ENCODE results near the gene UBE2D2.
A peak's percentile ranks its signal among the peaks of the same experiment; 100 is the strongest.
"Not testable (repeated sequence)": the region's sequence is repeated elsewhere in the genome, so short reads cannot be mapped to it uniquely, and the experiment has no call there.

UBE2D2 gene

DNA sequence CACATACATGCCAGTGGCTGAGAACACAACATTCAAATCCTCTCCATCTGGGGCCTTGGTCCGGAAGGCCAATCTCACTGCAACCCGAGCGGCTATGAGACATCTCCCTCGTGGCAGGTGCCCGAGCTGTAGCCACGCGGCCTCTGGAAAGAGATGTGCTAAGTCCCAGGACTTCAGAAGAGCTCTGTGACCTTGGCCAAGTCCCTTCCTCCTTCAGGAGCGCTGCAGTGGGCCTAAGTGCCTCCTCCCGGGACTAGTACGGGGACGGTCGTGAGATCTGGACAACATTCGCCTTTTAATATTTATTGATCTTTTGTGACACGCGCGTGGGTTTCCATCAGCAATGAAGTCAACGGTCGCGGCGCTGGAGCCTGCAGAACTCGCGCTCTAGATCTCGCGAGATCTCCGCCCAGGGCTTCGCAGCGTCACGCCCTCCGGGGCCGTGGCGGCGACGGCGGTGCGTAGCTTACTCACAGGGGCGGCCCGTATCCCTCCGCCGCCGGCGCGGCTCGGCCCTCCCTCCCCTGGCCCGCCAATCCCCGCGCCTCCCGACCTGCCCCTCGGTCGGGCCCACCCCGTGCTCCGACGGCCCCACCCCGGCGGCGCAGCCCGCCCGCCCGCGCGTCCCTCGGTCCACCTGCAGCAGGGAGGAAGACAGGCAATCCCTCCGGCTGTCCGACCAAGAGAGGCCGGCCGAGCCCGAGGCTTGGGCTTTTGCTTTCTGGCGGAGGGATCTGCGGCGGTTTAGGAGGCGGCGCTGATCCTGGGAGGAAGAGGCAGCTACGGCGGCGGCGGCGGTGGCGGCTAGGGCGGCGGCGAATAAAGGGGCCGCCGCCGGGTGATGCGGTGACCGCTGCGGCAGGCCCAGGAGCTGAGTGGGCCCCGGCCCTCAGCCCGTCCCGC, at the start of gene UBE2D2:
TSS of gene UBE2D2 (plus strand) at position 588 of the 903 bp plus-strand sequence. CDS start 453 bp downstream, outside the sequence.
- peak; percentile 94 to 97 (median 94) for DNase-seq

DNA sequence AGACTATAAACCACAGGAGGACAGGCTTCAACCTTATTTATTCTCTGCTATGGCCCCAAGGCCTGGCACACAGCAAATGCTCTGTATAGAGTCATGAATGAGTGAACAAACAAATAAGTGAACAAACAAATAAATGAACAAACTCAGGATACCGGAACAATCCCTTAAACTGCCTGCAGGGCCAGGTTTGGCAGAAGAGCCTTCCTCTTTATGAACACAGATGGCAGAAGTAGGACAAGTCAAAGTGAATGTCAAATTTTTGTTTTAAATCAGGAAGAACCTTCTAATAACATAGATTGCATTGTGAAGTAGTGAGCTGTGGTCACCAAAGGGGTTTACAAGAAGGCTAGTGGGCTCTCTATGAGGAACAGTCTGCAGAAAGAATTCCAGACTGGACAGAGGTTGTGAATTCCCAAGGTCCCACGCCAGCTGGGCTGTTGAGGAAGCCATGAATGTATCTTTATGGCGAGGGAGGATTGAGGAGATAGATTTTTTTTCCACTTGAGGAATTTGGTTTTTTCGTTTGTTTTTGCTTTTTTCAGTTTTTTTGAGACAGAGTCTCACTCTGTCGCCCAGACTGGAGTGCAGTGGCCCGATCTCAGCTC, 48.3 kb upstream of the UBE2D2 start:
- no peak for DNase-seq

DNA sequence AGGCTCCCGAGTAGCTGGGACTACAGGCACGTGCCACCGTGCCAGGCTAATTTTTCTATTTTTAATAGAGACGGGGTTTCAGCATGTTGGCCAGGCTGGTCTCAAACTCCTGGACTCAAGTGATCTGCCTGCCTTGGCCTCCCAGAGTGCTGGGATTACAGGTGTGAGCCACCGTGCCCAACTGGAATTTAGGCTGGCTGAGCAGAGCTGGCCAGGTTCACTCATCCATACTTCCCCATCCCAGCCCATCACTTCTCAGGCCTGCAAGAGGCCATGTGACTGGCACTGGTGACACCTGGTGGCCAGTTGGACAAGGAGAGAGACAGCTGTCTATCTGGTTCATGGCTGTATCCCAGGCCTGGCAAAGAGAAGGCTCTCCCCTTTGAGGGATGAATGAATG, 47.7 kb upstream of the UBE2D2 start:
- peak; percentile 31 to 72 (median 54) for DNase-seq

DNA sequence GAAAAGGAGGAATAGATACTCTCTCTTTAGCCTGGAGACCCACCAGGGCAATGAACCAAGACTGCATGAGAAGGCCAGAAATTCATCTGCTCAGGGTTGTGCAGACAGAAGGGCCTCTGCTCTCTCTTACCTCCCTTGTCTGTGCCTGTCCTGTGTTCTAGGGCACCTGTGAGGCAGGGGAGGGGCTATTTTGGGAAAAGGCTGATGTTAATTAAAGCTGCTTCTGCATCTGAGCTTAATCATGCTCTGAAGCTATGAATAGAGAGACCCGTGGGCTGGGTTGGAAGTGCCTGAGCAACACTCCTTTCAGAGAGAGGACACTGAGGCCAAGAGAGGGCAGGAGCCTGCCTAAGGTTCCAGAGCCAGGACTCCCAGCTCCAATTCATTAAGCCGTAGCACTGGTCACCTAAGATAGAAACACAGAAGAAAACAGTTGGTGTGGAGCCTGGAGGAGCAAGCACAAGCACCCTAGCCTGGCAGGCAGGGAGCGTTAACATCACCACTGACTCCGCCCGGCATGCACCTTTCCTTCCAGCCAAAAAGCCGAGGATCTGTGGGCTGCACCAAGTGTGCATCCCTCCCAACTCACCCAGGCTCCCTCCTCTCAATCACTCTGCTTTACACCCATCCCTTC, 47.2 kb upstream of the UBE2D2 start:
- no peak for DNase-seq

DNA sequence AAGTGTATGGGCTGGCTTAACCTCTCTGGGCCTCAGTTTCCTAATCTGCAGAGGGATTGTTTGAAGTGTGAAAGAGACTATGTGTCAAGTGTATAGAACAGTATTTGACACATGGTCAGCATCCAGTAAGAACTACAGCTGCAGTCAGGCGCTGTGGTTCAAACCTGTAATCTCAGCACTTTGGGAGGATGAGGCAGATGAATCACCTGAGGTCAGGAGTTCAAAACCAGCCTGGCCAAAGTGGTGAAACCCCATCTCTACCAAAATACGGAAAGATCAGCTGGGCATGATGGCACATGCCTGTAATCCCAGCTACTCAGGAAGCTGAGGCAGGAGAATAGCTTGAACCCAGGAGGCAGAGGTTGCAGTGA, 46.7 kb upstream of the UBE2D2 start:
- DNase-seq = no peak

DNA sequence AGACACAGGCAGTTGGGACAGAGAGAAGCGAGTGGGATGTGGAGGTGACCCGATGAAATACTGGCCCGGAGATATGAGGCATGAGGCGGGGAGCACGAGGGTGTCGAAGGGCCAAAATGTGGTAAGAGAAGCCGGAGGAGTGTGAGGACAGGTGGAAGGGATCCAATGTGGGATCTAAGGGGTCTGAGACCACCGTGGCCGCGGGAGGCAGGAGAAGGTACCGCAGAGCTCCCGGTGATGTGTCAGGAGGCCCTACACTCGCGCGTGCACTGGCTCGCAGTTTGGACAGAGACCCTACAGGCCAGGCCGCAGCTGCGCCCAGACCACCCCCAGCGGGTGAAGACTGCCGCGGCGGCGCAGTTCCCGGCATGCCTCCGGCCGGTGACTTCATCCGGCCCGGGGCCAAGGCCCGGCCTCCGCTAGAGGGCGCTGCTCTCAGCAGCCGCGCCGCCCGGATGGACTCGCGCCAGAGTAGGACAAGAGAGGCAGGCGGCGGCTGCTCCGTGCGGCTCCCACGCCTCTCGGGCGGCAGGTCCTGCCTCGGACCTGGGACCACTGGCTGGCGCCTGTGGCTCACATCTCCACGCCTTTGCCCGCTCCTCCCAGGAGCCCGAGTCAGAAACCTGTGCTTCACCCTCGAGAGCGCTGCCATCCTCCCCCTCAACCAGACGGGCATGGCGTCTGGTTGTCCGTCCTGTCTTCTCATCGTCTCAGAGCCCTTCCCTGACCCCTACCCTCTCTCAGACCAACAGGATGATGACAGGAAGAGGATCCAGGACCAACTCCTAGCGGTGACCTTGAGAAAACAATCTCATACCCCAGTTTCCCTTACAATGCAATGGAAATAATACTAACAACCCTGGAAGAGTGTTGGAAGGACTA, 43.2 kb upstream of the UBE2D2 start:
- peak; percentile 81 to 90 (median 88) for DNase-seq

DNA sequence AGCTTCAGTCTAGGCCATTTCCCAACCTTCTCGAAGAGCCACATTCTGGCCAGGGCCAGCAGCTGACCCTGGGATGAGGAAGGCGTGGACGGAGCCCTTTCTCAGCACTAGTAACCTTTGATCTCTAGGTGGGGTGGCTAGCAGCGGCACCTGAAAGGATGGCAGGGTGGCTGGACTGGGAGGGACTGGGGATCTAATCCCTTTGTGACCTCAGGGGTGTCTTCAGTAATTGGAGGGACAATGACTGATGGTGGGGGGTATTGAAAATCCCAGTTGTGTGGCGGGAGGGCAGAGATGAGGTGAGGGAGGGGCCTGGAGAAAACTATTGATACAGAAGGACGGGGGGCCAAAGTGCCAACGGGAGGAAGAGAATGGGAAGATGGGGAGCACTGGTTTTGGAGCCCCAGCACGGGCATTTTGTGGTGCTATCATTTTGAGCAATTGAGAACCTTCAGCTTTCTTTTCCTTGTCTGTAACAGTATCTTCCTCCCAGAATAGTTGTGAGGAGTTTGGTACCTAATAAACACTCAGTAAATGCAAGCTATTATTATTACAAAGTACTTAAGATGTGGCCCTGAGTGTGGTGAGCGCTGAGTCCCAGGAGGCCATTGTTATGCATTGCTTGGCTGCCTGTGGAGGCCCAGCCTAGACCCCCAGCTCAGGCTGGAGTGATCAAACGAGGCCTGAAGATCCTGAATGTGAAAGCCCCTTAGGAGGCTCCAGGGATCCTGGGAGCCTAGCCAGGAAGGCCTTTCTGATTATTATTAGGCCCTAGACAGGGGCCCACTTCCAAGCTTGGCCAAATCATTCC, 37.3 kb upstream of the UBE2D2 start:
- no peak for DNase-seq

DNA sequence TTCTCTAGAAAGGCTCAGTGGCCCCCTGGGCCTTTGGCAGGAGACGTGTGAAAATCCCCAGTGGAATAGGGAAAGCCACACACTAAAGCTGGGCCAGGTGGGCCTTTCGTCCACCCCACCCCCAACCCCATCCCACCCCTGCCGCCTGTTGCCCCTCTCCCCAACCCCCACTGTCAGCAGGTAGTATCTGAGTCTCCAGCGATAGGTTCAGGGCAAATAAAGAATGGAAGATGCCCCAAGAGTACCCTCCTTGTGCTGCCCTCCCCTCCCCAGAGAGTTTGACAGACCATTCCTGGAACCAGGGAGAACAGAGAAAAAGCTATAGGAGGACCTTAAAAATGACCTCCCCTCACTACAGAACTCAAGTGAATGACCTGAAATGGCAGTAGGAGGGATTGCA, 36.7 kb upstream of the UBE2D2 start:
- DNase-seq = no peak

DNA sequence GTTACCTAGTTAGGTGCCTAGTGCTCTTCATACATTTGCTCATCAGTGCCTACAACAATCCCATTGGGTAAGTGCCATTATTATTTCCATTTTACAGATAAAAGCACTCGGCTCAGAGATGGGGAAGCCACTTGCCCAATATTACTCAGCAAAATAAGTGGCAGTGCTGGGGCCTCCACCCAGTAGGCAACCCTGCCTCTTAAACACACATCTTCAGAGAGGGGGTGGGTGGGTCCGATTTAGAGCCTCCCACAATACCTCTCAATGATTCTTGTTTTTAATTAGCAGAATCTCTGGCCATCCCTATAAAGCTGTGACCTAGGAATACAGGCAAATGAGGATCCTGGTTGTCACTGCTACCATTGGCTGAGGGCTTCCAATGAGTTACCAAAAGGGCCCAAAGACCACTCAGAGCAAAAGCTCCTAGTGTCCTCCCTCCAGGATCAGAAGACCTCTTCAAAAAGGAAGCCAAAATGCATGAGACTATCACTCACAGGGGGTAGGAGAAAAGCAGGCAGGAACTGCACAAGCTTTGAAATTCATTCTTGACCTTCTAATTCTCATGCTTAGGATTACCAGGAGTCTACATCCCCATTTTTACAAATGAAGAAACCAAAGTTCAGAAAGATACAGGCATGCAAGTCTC, 36.1 kb upstream of the UBE2D2 start:
- DNase-seq = no peak

DNA sequence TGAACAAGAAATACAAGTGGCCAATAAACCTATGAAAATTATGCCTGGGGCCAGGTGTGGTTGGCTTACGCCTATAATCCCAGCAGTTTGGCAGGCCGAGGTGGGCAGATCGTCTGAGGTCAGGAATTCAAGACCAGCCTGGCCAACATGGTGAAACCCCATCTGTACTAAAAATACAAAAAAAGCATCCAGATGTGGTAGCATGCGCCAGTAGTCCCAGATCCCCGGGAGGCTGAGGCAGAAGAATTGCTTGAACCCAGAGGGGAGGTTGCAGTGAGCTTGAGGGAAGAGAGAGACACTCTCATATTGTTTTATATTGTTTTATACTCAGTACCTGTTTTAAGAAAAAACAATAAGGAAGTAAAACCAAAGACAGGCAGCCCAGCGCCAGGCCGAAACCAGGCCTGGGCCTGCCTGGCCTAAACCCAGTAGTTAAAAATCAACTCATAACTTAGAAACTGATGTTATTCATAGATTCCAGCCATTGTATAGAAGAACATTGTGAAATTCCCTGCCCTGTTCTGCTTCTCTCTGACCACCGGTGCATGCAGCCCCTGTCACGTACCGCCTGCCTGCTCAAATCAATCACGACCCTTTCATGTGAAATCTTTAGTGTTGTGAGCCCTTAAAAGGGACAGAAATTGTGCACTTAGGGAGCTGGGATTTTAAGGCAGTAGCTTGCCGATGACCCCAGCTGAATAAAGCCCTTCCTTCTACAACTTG, 35.4 kb upstream of the UBE2D2 start:
- not testable (repeated sequence) for DNase-seq

DNA sequence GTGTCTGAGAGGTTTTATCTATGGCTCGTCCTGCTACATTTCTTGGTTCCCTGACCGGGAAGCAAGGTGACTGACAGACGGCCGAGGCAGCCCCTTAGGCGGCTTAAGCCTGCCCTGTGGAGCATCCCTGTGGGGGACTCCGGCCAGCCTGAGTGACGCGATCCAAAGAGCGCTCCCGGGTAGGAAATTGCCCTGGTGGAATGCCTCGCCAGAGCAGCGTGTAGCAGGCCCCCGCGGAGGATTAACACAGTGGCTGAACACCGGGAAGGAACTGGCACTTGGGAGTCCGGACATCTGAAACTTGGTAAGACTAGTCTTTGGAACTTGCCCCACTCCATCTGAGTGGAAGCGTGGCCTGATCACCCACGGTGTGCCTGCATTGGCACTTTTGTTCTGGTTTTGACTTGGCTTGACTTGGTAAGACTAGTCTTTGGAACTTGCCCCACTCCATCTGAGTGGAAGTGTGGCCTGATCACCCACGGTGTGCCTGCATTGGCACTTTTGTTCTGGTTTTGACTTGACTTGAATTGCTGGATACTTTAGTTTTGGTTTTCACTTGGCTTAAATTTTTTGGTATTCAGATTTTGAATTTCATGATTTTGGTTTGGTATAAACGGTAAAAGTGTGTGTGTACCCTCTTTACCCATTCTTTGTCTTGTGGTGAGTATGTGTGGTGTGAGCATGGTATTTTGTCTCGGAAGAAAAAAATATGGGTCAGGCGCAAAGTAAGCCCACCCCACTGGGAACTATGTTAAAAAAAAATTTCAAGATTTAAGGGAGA, 34.6 kb upstream of the UBE2D2 start:
- not testable (repeated sequence) for DNase-seq

DNA sequence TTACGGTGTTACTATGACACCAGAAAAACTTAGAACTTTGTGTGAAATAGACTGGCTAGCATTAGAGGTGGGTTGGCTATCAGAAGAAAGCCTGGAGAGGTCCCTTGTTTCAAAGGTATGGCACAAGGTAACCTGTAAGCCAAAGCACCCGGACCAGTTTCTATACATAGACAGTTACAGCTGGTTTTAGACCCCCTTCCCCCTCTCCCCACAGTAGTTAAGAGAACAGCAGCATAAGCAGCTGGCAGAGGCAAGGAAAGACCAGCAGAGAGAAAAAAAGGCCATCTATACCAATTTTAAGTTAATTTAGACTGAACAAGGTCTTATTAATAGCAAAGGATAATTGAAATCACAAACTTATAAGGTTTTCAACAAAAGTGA, 34.1 kb upstream of the UBE2D2 start:
- not testable (repeated sequence) for DNase-seq

DNA sequence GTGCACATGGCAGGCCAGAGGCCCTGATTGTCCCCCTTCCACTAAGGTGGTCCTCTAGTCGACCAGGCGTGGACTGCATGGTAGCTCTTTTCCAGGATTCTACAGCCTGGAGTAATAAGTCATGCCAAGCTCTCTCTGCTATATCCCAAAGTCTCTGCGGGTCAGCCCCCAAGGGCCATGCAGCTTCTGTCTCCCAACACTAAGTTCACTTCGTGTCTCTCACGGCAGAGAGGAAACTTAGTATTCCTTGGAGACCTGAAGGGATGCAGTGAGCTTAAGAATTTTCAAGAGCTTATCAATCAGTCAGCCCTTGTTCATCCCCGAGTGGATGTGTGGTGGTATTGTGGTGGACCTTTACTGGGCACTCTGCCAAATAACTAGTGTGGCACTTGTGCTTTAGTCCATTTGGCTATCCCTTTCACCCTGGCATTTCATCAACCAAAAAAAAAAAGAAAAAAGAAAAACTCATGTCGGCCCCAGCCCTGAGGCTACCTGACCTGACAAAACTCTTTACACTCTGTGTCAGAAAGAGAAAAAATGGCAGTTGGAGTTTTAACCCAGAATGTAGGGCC, 33.2 kb upstream of the UBE2D2 start:
- not testable (repeated sequence) for DNase-seq

DNA sequence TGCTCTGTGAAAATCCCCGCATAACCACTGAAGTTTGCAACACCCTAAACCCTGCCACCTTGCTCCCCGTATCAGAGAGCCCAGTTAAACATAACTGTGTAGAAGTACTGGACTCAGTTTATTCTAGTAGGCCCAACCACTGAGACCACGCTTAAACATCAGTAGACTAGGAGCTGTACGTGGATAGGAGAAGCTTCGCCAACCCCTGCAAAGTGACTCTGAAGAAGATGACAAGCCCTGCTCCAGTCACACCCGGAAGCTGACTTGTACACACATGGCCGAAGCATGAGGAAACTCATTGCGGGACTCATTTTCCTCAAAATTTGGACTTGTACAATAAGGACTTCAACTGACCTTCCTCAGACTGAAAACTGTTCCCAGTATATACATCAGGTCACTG, 32.4 kb upstream of the UBE2D2 start:
- not testable (repeated sequence) for DNase-seq

DNA sequence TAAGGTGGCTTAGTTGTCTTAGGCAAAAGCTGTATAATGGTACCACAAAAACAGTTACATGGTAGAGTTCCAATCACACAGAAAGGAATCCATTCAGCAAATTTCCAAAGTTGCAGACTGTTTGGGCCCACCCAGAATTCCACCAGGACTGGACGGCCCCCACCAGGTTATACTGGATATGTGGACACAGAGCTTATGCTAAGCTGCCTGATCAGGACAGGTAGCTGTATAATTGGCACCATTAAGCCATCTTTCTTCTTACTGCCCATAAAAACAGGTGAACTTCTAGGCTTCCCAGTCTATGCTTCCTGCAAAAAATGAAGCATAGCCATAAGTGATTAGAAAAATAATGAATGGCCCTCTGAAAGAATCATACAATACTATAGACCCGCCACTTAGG, 31.1 kb upstream of the UBE2D2 start:
- DNase-seq = not testable (repeated sequence)

DNA sequence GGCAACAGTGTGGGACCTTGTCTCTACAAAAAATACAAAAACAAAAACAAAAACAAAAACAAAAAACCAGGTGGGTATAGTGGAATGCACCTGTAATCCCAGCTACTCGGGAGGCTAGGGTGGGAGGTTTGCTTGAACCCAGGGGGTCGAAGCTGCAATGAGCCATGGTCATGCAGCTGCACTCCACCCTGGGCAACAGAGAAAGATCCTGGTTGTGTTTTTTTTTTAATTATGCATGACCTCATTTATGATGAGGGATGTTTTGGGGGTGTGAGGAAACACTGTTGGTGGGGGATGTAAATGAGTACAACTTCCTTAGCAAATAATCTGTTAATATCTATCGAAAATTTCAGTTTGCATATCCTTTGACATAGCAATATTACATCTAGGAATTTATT, 29.4 kb upstream of the UBE2D2 start:
- DNase-seq = no peak

DNA sequence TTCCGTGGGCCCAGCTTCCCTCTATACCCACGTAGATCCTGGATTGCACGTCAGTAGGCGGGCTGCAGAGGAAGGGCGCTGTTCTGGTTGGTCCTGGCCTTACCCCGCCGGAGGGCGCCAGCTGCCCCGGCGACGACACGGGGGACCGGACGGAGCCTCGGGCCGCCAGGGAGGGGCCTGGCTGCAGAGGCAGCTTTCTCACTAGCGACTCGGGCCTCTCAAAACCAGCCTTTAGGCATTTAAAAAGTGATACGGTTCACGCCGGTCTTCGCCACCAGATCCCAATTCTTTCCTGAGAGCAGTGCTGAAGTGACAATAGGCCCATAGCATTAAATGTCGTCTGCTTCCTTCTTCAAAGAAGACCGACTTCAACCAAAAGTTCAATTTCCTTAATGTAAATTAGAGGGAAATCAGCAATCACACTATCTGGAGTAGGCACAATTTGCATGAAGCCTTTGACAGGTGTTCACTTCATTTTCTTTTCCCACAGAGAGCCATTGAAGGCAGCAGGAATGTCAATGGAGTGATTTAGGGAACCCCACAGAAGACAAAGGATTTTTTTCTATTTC, 17.6 kb upstream of the UBE2D2 start:
- DNase-seq = peak in 2 of 4 experiments; percentile 24 to 47

DNA sequence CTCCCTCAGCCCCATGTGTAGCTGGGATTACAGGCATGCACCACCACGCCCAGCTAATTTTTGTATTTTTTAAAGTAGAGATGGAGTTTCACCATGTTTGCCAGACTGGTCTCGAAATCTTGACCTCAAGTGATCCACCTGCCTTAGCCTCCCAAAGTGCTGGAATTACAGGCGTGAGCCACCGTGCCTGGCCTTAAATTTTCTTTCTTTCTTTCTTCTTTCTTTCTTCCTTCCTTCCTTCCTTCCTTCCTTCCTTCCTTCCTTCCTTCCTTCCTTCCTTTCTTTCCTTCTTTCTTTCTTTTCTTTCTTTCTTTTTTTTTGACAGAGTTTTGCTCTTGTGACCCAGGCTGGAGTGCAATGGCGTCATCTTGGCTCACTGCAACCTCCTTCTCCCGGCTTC, 14.5 kb upstream of the UBE2D2 start:
- DNase-seq = not testable (repeated sequence)
